ENCODE measurements around the gene ATP10B. TPM values are rescaled to one million over a fixed set of nuclear protein-coding genes. Genes with fewer than 3 reads are reported as not detected.

The ATP10B gene
- total RNA-seq, 5 donors from 2014 or later (not counting 1 experiment from before 2014, with no cell fraction given) = 0.07 to 0.12 (median 0.09) TPM; not detected in 2

DNA sequence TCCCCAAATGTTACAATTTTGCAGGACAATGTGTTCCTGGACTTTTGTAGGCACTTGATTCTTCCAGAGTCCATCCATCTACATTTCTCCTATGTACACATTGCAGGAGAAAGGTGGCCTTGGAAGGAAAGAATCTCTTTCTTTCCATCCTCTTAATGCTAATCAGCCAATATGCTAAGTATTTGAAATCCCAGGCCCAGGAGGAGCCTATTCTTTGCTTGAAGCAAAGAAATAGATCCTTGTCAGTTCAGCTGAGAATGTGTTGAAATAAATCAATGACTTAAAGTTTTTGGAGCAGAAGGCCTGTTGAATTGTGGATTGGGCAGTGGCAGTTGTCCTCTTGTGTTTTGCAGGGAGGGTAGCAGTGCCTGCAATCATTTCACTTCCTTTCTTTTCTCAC, 317.1 kb downstream of the ATP10B start:
- POLR2A ChIA-PET = no interaction called here
- H3K4me1 Mint-ChIP-seq = no peaks in the 10 kb centered on the region
- CTCF ChIA-PET = no interaction called here
- Histone ChIP-seq H3K27ac (ENCODE audit: low read length) (no peak overlapping the region), H3K36me3 (ENCODE audit: control insufficient read depth in 2 of 2, extremely low read depth in 1 of 2, insufficient read depth in 1 of 2, low read length in 1 of 2) (no peaks in the 10 kb centered on the region), H3K9me3 (no peaks in the 10 kb centered on the region), H3K4me3 (ENCODE audit: control insufficient read depth in 1 of 2, extremely low read depth in 1 of 2, low read length in 1 of 2) (no peak overlapping the region), H3K4me1 (ENCODE audit: control insufficient read depth in 1 of 2, extremely low read depth in 1 of 2, insufficient read depth in 2 of 2, low read length in 2 of 2) (no peaks in the 10 kb centered on the region), H3K27me3 (replicated peaks in 1 of 2; ENCODE audit: control insufficient read depth in 2 of 2, extremely low read depth in 1 of 2, insufficient read depth in 2 of 2, low read length in 1 of 2) (no peaks in the 10 kb centered on the region)
- H3K27ac Mint-ChIP-seq = no peak overlapping the region
- no peak overlapping the region for H3K4me3 Mint-ChIP-seq
- H3K27me3 Mint-ChIP-seq = no peaks in the 10 kb centered on the region
- ATAC-seq (replicated peaks in 1 of 4) = no peak
- H3K36me3 Mint-ChIP-seq = no peaks in the 10 kb centered on the region
- no peaks in the 10 kb centered on the region for H3K9me3 Mint-ChIP-seq
- no peak for DNase-seq

DNA sequence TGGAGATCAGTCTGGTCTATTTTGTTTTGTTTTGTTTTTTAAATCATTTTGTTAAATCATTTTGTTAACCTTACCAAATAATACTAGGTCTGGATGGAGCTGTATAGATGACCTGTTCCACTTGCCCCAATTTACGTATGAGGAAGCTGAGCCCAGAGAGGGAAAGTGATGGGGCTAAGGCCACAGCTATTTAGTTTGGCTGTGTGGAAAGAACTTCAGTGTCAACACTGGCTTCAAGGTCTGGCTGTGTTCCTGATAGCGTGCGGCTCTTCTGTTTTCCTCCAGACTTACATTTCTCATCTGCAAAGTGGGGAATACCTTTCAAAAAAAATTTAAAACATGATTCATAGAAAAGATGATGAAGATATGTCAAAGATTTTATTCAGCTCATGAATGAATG, 317.9 kb downstream of the ATP10B start:
- ATAC-seq (replicated peaks in 1 of 4) (no peak), DNase-seq (no peak)
- Mint-ChIP-seq H3K36me3 (no peaks in the 10 kb centered on the region), H3K27me3 (peaks cover 0 to 3% of the 10 kb centered on the region in 2 donors), H3K4me3 (no peak overlapping the region), H3K4me1 (no peaks in the 10 kb centered on the region), H3K27ac (no peak overlapping the region), H3K9me3 (no peaks in the 10 kb centered on the region)
- Histone ChIP-seq H3K36me3 (ENCODE audit: control insufficient read depth in 2 of 2, extremely low read depth in 1 of 2, insufficient read depth in 1 of 2, low read length in 1 of 2) (no peaks in the 10 kb centered on the region), H3K27ac (ENCODE audit: low read length) (no peak overlapping the region), H3K9me3 (no peaks in the 10 kb centered on the region), H3K27me3 (replicated peaks in 1 of 2; ENCODE audit: control insufficient read depth in 2 of 2, extremely low read depth in 1 of 2, insufficient read depth in 2 of 2, low read length in 1 of 2) (no peaks in the 10 kb centered on the region), H3K4me3 (ENCODE audit: control insufficient read depth in 1 of 2, extremely low read depth in 1 of 2, low read length in 1 of 2) (no peak overlapping the region), H3K4me1 (ENCODE audit: control insufficient read depth in 1 of 2, extremely low read depth in 1 of 2, insufficient read depth in 2 of 2, low read length in 2 of 2) (no peaks in the 10 kb centered on the region)
- WGBS (ENCODE audit: insufficient coverage) = no CpG with 5 or more reads among the region's 3 CpGs
- CTCF ChIA-PET = no interaction called here
- POLR2A ChIA-PET = no interaction called here

DNA sequence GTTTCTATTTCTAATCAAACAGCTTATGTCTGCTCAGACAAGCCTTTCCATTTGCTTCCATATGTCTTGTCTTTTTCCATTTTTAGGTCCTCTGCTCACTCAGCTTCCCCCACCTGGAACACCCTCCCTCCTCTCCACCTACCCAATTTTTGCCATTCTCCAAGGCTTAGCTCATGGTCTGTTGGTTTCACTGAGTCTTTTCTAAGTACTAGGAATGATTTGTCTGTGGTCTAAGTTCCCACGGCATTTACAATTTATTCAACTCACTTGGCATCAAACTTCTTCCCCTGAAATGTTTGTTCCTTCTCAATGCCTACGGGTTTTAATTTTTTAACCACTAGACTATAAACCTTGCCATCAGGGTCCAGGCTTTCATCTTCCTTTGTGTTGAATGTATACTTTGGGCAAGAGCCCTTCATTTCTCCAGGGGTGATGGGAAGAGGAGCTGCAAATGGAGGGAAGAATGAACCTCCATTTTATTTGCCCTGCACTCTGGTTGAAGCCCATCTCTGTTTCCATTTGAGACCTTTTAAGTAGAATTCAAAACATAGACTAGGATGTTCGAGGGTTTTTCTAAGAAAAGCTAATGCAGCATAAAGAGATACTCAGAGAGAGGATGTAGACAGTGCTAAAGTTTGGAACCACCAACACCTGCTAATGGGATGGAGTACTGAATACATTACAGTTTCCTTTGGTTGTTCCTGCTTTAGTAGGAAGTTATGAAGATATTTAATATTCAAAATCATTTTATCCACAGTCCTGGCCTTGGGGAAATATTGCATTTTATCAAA, 326.3 kb downstream of the ATP10B start:
- WGBS (ENCODE audit: insufficient coverage) = no CpG with 5 or more reads among the region's 3 CpGs
- no peak overlapping the region for H3K4me3 Mint-ChIP-seq
- Histone ChIP-seq H3K9me3 (no peaks in the 10 kb centered on the region), H3K36me3 (ENCODE audit: control insufficient read depth in 2 of 2, extremely low read depth in 1 of 2, insufficient read depth in 1 of 2, low read length in 1 of 2) (no peaks in the 10 kb centered on the region), H3K27ac (ENCODE audit: low read length) (no peak overlapping the region), H3K4me3 (ENCODE audit: control insufficient read depth in 1 of 2, extremely low read depth in 1 of 2, low read length in 1 of 2) (no peak overlapping the region), H3K27me3 (replicated peaks in 1 of 2; ENCODE audit: control insufficient read depth in 2 of 2, extremely low read depth in 1 of 2, insufficient read depth in 2 of 2, low read length in 1 of 2) (peaks cover 0 to 7% of the 10 kb centered on the region in 2 experiments), H3K4me1 (ENCODE audit: control insufficient read depth in 1 of 2, extremely low read depth in 1 of 2, insufficient read depth in 2 of 2, low read length in 2 of 2) (no peaks in the 10 kb centered on the region)
- H3K27me3 Mint-ChIP-seq = peaks cover 0 to 4% of the 10 kb centered on the region in 2 donors
- POLR2A ChIA-PET = no interaction called here
- no peaks in the 10 kb centered on the region for H3K36me3 Mint-ChIP-seq
- DNase-seq (no peak), ATAC-seq (replicated peaks in 1 of 4) (no peak)
- no peaks in the 10 kb centered on the region for H3K4me1 Mint-ChIP-seq
- H3K27ac Mint-ChIP-seq = no peak overlapping the region
- CTCF ChIA-PET = no interaction called here
- no peaks in the 10 kb centered on the region for H3K9me3 Mint-ChIP-seq

DNA sequence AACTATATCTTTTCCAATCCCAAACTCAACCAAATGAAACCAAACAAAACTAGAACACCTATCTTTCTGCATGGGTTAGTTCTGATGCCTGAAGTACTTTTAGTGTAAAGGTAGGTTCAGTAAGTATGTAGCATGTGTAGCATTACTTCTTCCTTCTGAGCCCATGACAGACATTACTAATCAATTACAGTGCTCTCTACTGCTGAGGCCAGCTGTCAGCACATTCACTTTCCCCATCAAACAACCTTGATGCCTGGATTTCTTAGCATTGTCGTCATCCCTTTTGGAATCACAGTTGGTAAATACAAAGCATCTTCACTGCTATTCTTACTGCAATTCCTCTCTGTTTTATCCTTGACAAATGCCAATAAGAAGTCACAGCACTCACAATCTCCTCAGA, 327.2 kb downstream of the ATP10B start:
- Mint-ChIP-seq H3K4me1 (no peaks in the 10 kb centered on the region), H3K9me3 (no peaks in the 10 kb centered on the region), H3K27ac (no peak overlapping the region), H3K27me3 (peaks cover 0 to 4% of the 10 kb centered on the region in 2 donors), H3K4me3 (no peak overlapping the region), H3K36me3 (no peaks in the 10 kb centered on the region)
- Histone ChIP-seq H3K4me1 (ENCODE audit: control insufficient read depth in 1 of 2, extremely low read depth in 1 of 2, insufficient read depth in 2 of 2, low read length in 2 of 2) (no peaks in the 10 kb centered on the region), H3K9me3 (no peaks in the 10 kb centered on the region), H3K4me3 (ENCODE audit: control insufficient read depth in 1 of 2, extremely low read depth in 1 of 2, low read length in 1 of 2) (no peak overlapping the region), H3K36me3 (ENCODE audit: control insufficient read depth in 2 of 2, extremely low read depth in 1 of 2, insufficient read depth in 1 of 2, low read length in 1 of 2) (no peaks in the 10 kb centered on the region), H3K27ac (ENCODE audit: low read length) (no peak overlapping the region), H3K27me3 (replicated peaks in 1 of 2; ENCODE audit: control insufficient read depth in 2 of 2, extremely low read depth in 1 of 2, insufficient read depth in 2 of 2, low read length in 1 of 2) (peaks cover 0 to 7% of the 10 kb centered on the region in 2 experiments)
- WGBS (ENCODE audit: insufficient coverage) = 100% methylated on average over 1 of the region's 1 CpG
- CTCF ChIA-PET = no interaction called here
- ATAC-seq (replicated peaks in 1 of 4) (no peak), DNase-seq (no peak)
- POLR2A ChIA-PET = no interaction called here

DNA sequence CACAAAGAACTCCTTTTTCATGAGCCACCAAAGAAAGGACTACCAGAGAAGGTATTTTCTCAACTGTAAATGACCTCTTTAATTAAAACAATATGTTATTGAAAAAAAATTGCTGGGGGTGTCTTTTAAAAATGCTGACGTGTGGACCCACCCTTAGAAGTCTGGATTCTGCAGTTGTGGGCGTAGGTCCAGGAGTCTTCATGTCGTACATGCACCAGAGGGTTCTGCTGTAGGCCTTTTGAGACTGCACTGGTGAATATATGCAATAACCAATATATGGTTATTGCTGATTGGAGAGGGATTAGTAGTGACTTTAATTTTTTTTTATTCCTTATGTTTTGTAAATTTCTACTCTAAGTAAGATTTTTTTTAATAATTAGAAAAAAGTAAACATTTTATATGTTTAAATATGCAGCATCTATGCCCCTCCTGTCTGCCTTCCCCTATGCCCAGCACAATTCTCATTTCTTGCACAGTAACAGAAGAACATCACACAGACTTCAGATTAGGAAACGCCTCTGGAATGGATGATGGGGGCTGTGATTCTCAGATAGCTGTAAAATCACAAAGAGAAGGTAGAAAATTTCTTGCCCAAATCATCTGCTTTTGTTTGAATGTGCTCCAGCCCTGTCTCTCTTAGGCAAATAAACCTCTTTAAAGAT, 328.4 kb downstream of the ATP10B start:
- no peaks in the 10 kb centered on the region for H3K9me3 ChIP-seq
- H3K36me3 ChIP-seq (ENCODE audit: control insufficient read depth in 2 of 2, extremely low read depth in 1 of 2, insufficient read depth in 1 of 2, low read length in 1 of 2) = no peaks in the 10 kb centered on the region
- H3K27me3 ChIP-seq (replicated peaks in 1 of 2; ENCODE audit: control insufficient read depth in 2 of 2, extremely low read depth in 1 of 2, insufficient read depth in 2 of 2, low read length in 1 of 2) = peaks cover 0 to 7% of the 10 kb centered on the region in 2 experiments
- no peaks in the 10 kb centered on the region for H3K9me3 Mint-ChIP-seq
- DNase-seq (no peak), ATAC-seq (replicated peaks in 1 of 4) (no peak)
- H3K27me3 Mint-ChIP-seq = no peaks in the 10 kb centered on the region
- no peak overlapping the region for H3K27ac Mint-ChIP-seq
- no peak overlapping the region for H3K27ac ChIP-seq (ENCODE audit: low read length)
- no peaks in the 10 kb centered on the region for H3K4me1 Mint-ChIP-seq
- 92% methylated on average over 2 of the region's 4 CpGs for WGBS (ENCODE audit: insufficient coverage)
- no peaks in the 10 kb centered on the region for H3K36me3 Mint-ChIP-seq
- H3K4me3 ChIP-seq (ENCODE audit: control insufficient read depth in 1 of 2, extremely low read depth in 1 of 2, low read length in 1 of 2) = no peak overlapping the region
- no peak overlapping the region for H3K4me3 Mint-ChIP-seq
- CTCF ChIA-PET = no interaction called here
- H3K4me1 ChIP-seq (ENCODE audit: control insufficient read depth in 1 of 2, extremely low read depth in 1 of 2, insufficient read depth in 2 of 2, low read length in 2 of 2) = no peaks in the 10 kb centered on the region
- POLR2A ChIA-PET = no interaction called here

DNA sequence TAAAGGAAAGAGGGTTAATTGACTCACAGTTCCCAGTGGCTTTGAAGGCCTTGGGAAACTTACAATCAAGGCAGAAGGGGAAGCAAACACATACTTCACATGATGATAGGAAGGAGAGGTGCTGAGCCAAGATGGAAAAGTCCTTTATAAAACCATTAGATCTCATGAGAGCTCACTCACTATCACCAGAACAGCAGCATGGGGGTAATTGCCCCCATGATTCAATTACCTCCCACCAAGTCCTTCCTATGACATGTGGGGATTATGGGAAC, 330.7 kb downstream of the ATP10B start:
- DNase-seq (no peak), ATAC-seq (replicated peaks in 1 of 4) (no peak)
- CTCF ChIA-PET = no interaction called here
- Histone ChIP-seq H3K9me3 (no peaks in the 10 kb centered on the region), H3K4me1 (ENCODE audit: control insufficient read depth in 1 of 2, extremely low read depth in 1 of 2, insufficient read depth in 2 of 2, low read length in 2 of 2) (no peaks in the 10 kb centered on the region), H3K27ac (ENCODE audit: low read length) (no peak overlapping the region), H3K4me3 (ENCODE audit: control insufficient read depth in 1 of 2, extremely low read depth in 1 of 2, low read length in 1 of 2) (no peak overlapping the region), H3K27me3 (replicated peaks in 1 of 2; ENCODE audit: control insufficient read depth in 2 of 2, extremely low read depth in 1 of 2, insufficient read depth in 2 of 2, low read length in 1 of 2) (no peaks in the 10 kb centered on the region), H3K36me3 (ENCODE audit: control insufficient read depth in 2 of 2, extremely low read depth in 1 of 2, insufficient read depth in 1 of 2, low read length in 1 of 2) (no peaks in the 10 kb centered on the region)
- Mint-ChIP-seq H3K4me3 (no peak overlapping the region), H3K36me3 (no peaks in the 10 kb centered on the region), H3K27me3 (no peaks in the 10 kb centered on the region), H3K9me3 (no peaks in the 10 kb centered on the region), H3K27ac (no peak overlapping the region), H3K4me1 (no peaks in the 10 kb centered on the region)
- POLR2A ChIA-PET = no interaction called here

All from T-cell (primary cell).